HG03571 (cell line): ENCODE results near the gene CYP26C1.

Source experiments
- ATAC-seq: cut with Tn5 transposase; IDR thresholded peaks from one replicate; pipeline ENCODE4 v1.9.1; 2021; ENCODE audit not compliant: unreplicated experiment

CYP26C1 gene

DNA sequence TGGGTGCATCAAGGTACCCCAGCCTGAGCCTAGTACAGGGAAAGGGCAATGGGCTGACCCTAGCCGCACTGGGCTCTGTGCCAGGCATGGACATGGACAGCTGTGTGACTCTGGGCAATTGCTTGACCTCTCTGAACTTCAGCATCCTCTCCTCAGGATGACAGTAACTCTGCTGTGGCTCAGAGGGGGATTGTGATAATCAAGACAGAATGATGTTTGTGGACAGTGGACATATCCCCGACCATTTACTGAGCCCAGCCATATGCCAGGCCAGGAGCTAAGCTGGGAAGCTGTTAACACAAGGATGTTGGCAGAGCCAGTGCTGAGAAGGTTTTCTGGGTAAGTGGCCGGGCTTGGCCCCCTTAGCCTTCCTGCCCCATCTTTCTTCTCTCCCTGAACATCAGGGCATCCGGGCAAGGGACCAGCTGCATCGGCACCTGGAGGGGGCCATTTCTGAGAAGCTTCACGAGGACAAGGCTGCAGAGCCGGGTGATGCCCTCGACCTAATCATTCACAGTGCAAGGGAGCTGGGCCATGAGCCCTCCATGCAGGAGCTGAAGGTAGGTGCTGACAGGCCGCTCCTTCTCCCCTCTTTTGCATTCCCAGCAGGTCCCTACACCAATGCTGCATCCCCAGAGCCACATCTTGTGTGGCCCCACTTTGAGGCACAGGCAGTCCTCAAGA lies 3.5 kb downstream of the CYP26C1 start:
- no peak for ATAC-seq

DNA sequence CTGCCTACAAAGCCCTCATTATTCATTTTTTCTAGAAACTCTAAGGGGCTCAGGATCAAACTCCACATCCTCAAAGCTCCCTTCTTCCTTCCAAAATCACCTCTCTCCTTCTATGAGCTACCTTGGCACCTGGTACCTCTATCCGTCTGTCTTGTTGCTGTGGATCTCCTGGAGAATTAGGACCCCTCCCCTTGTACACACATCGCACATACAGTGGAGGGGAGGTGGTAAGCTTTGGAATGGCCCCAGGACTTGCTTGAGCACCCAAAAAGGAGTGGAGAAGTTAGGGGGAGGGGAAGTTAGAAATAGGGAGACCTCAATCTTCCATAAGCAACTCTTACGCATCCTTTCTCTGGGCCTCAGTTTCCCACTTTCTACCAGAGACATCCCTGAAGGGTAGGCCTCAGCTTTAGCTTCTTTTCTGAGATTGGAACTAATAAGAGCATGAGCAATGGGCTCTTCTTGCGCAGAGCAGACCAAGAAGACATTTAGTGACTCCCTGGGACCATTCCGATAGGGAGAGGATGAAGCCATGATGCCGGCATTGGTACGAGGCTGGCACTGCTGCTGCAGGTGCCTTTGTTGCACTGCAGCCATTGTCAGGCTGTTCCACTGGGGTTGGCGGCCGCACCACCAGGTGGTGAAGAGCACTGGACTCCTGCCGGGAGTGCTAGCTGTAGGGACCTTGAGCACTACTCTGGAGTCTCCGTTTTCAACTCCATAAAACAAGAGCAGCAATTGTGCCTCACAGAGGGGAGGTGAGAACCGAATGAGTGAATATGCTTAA lies 4.5 kb downstream of the CYP26C1 start:
- no peak for ATAC-seq

DNA sequence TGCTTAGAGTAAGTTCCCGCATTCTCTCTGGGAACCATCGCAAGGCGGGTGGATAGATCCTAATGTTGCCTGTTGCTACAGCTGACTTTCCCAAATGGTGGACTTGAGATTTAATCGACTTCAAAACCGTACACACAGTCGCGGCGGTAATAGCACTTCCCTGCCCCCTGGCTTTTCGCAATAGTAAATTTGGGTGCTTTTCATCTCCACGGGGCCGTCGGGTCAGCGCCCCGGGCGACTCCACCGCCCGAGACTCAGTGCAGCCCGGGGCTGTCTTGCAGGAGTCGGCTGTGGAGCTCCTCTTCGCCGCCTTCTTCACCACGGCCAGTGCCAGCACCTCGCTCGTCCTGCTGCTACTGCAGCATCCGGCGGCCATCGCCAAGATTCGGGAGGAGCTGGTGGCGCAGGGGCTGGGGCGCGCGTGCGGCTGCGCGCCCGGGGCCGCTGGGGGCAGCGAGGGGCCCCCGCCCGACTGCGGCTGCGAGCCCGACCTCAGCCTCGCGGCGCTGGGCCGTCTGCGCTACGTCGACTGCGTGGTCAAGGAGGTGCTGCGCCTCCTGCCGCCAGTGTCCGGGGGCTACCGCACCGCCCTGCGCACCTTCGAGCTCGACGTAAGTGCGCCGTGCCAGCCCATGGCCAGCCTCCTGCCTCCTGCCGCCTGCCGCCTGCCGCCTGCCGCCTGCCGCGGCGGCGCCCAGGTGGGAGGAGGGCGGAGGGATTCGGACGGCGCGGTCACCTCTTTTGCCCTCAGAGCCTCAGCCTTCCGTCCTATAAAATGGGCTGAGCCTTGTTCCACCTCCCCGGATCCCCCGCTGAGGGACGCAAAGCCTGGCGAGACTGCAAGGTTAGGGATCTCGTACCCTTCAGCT lies 5.3 kb downstream of the CYP26C1 start:
- no peak for ATAC-seq

DNA sequence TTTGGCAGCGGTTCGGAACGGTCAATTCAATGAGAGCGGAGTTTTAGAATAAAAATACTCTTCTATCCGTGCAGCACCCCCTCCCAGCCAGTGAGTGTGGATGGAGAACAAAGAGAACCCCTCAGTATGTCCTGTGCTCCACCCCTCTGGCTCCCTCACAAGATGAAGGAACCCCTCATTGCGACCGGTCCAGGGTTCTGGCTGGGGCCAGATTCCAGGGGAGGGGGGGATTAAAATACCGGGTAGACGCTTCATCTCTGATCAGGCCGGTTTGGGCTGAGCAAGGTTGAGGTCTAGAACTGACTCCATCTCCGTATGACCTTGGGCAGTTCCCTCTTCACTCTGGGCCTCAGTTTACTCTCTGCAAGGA lies 5.9 kb downstream of the CYP26C1 start:
- ATAC-seq: no peak

DNA sequence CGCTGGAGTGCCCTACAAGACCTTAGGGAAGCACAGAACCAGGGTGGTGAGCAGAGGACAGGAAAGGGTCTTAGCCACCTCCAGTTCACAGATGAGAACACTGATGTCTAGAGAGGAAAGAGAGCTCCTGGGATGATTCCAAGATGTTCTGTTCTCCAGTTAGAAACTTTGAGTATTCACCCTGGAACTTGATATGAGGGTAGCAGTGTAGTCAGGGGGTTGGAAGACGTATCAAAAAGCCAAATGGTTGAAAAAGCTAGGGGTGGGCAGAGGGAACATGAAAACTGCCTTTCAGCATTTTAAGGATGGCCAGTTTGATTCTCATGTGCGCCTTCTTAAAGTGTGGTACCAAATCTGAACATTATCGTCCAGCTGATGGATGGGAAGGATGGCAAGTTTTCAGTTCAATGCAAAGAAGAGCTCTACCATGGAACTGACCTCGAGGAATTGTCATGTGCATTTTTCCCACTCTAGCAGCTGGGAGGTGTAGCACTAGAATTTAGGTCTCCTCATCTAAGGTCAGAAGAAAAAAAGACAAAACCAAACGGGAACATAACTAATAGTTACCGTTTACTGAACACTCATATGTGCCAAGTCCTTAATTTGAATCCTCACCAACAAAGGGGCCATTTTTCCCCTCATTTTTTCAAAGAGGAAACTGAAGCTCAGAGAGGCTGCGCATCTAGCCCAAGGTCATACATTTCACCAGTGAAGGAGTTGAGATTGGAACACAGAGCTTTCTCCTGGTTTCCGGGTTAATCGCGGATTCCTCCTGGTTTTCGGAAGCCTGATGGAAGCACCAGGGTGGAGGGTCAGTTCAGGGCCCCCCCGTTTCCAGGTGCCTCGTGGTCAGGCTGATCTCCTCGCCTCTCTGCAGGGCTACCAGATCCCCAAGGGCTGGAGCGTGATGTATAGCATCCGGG lies 7.1 kb downstream of the CYP26C1 start:
- ATAC-seq: no peak

DNA sequence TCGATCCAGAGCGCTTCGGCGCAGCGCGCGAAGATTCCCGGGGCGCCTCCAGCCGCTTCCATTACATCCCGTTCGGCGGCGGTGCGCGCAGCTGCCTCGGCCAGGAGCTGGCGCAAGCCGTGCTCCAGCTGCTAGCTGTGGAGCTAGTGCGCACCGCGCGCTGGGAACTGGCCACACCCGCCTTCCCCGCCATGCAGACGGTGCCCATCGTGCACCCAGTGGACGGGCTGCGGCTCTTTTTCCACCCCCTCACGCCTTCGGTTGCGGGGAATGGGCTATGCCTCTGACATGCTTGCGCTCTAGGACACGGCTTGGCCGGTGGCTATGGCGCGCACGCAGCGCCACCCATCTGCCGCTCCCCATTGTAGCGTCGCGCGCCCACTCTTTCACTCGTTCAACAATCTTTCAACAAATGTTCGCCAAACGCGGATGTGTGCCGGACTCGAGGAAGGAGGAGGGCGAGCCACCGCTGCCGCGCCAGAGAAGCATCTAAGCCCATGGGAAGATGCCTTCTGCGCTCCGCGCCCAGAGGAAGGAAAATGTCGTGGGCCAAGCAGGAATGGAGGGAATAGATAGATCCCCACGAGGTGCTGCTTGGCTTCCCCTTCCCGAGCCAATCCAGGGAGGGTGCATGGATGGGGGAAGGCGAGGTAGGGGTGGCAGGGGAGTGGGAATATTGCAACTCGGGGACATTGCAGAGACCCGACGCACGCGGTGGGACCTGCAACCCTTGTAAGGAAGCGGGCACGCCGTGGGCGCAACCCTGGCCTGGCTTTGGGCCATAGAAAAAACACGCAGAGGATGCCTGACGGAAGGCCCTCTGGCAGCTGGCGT lies 8.0 kb downstream of the CYP26C1 start:
- no peak for ATAC-seq

DNA sequence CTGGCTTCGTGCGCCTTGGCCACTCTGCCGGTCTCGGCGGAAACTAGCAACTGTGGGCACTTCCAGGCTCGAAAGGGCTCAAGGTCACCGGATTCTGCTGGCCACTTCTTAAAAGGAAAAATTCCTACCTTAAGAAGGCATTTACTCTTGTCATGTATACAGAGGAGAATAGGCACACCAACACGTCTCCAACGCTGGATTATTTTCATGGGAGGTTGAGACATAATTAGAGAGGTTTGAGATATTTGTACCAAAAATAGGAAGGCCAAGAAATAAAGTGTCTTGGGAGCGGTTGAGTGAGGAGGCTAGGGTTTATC lies 8.6 kb downstream of the CYP26C1 start:
- ATAC-seq: no peak

DNA sequence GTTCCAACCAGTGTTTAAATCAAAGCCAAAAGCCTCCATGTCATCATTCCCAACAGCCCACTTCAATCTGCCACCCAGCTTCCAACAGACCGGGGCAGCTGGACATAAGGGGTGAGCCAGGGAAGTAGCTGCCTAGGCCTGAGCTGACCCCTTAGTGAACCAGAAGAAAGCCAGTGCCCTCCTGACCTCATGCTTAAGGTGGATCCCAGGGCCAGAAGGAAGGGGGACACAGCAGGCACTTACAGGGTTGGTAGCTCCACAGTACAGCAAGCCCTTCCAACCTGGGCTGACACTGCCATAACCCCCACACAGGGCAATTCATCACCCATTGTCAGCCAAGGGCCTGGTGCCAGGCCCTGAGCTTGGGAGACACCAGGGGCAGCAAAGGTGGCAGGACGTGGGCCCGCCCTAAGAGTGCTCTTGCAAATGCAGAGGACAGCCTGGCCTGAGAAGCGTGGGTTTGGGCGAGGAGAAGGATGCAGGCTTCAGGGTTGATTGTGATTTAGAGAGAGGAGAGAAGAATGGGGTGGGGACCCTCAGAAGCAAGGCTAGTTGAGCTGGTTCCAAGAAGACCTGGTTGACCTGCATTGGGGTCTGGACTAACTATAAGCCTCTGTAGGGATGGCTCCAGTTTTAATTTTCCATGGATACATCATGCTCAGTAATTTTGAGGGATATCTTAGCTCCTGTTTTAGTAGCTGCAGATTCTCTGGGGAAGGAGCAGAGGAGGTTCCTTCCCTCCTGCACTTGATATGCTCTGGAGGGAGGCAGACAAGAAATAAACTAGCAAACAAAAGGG lies 10.0 kb downstream of the CYP26C1 start:
- ATAC-seq: no peak

DNA sequence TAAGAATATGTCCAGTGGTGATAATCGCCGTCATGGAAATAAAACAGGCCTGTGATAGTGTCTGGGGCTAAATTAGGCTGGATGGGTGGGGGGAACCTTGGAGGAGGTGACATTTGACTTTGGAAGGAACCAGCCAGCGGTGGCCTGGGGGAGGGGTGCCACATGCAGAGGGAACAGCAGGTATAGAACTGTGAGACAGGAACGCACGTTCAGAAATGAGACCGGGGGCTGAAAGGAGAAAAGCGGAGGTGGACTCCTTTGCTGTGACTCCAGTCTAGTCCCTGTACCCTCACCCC lies 10.5 kb downstream of the CYP26C1 start:
- ATAC-seq: no peak

DNA sequence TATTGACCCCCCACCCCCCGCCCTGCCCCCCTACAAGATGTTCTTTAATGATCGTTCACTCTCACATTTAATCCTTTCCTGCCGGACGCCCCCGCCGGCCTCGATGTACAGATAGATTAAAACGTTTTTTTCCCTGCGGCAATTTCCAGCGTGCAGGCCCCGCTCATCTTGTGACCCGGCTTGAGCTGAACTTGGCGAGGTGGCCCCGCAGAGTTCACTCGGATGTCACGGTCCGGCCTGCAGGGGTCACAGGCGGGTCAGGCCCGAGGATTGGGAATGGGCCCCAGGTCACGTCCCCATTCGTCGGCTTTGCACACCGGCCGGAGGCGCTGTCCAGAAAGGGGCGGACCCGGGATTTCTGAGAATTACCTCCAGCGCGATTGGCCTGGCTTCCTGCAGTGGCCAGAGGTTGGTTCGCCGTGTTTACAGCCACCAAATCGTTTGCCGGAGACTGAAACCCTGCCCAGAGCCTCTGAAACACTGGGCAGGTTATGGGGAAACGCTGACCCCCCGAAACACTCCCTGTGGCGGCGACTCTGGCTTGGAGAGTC lies 11.2 kb downstream of the CYP26C1 start:
- no peak for ATAC-seq

DNA sequence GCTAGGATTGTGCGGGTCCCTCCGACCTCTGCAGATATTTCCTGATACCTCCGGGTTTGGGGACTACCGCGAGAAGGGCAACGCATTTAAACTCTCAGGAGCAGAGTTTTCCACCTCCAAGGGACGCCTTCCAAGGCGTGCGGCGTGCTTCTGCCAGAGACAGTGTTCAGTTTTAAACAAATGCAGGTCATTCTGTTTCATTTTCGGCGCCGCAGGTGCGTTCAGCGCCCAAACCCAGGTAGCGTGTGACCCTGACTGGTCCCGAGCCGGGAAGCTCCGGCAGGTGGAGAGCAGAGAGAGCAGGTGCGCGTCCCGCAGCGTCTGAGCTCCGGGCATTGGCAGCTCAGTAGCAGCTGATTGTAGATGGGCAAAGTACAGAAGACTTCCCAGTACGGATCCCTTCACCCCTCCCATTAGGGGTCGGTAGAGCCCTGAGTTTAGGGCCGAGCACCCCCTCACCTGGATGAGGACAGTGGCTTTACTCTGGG lies 11.7 kb downstream of the CYP26C1 start:
- ATAC-seq: no peak

DNA sequence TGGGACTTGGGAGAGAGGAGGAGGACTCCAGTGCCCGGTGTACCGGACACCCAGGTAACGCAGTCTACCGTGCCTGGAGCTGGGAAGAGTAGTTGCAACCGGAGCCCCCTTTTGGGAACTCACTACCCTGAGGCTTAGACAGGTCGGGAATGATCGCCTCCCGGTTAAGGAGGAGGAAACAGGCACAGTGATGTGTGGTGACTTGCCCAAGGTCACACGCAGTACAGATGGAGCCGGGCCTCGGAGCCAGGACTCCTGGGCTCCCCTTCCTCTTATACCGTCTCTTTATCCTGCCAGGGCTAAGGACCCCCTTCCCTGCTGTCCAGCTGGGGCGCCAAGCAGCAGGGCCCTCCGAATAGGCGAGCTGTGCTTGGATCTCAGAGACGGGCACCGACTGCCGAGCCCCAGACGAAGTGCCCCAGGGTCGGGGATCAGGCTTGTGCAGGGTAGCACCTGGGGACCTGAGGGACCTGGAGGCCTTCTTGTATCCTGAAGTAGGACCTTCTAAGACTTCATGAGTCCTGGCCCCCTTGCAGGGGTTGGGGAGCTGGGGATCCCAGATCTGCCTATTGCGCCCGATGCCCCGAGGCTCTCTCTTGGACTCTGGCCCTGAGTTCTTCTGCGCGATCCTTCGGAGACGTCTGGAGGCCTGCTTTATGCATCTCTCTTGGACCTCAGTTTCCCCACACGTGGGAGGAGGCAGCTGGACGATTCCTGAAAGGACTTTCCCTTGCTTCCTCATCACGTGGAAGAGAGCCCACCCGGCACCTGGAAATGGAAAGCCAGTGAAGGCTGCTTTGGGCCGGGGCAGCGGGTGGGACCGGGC lies 12.3 kb downstream of the CYP26C1 start:
- no peak for ATAC-seq

DNA sequence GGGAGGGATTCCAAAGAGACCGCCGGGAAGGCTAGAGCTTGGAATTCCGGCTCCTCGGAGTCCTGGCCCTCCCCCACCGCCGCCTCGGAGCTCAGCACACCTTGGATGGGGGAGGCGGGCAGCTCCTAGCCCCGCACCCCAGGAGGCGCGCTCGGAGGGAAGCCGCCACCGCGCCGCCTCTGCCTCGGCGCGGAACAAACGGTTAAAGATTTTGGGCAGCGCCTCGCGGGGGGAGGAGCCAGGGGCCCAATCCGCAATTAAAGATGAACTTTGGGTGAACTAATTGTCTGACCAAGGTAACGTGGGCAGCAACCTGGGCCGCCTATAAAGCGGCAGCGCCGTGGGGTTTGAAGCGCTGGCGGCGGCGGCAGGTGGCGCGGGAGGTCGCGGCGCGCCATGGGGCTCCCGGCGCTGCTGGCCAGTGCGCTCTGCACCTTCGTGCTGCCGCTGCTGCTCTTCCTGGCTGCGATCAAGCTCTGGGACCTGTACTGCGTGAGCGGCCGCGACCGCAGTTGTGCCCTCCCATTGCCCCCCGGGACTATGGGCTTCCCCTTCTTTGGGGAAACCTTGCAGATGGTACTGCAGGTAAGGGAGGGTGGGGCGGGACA lies 13.0 kb downstream of the CYP26C1 start, which contains the start of gene CYP26A1:
Gene CYP26A1, plus strand, starts transcription at position 355 of the 608 bp plus-strand sequence. Its CDS starts 42 bp downstream, at position 397.
- no peak for ATAC-seq

DNA sequence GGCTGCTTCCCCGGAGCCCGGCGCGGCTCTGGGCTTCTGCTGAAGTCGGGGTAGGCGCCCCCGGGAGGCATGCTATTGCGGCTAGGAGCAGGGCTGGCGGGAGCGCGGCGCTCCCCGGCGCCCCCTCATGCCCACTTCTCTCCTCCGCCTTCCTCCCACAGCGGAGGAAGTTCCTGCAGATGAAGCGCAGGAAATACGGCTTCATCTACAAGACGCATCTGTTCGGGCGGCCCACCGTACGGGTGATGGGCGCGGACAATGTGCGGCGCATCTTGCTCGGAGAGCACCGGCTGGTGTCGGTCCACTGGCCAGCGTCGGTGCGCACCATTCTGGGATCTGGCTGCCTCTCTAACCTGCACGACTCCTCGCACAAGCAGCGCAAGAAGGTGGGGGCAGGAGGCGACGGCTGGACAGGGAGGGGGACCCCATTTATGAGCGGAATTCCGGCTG lies 13.6 kb downstream of the CYP26C1 start:
- ATAC-seq: no peak

DNA sequence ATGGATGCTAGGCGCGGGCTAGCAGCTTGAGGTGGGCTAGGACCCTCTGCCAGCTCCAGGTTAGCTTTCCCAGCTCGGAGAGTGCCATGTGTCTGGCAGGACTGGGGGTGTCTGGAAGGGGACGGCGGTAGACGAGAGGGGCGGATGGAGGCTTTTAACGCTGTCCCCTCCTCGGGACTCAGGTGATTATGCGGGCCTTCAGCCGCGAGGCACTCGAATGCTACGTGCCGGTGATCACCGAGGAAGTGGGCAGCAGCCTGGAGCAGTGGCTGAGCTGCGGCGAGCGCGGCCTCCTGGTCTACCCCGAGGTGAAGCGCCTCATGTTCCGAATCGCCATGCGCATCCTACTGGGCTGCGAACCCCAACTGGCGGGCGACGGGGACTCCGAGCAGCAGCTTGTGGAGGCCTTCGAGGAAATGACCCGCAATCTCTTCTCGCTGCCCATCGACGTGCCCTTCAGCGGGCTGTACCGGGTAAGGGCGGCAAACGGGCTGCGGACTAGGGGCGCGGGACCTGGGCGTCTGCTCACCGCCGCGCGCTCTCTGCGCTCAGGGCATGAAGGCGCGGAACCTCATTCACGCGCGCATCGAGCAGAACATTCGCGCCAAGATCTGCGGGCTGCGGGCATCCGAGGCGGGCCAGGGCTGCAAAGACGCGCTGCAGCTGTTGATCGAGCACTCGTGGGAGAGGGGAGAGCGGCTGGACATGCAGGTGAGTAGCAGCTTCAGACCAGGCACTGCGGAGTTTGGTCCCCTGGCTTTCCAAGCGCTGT lies 14.2 kb downstream of the CYP26C1 start:
- ATAC-seq: no peak

DNA sequence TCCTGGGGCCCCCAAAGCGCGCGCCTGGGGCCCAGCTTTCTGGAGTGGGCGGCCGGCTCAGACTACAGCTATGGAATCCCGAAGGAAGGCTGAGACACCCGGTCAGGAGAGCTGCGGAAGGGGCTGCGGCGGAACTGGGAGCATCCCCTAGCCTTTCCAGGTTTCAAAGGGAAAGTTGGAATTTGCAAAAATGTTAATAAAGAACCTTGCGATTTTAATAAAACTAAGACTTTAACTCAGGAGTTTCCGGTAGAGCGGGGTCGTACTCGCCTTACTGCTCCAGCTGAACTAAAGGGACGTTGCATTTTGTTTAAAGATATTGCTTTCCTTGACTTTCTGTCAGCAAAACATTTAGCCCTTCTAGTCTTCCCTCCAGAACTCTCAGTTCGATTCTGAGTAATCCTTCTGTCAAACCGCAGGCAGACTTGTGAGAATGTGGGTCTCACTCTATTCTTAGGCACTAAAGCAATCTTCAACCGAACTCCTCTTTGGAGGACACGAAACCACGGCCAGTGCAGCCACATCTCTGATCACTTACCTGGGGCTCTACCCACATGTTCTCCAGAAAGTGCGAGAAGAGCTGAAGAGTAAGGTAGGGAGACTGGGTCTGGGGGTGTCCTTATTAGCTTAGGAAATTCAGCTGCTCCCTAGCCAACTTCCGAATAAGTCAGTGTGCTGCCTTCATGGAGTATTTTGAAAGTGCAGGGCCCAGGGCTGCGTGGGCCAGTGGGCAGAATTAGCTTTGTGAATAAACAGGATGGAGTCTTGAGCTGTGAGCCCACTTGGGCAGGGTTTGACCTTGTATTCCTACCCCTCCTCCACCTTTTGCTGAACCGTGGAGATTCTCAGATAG lies 15.0 kb downstream of the CYP26C1 start:
- ATAC-seq: no peak
